Hematopoietic multipotent progenitor cell treated with erythropoietin and hydrocortisone succinate and interleukin-3 and kit ligand, for 8 days (in vitro differentiated cells): Measurements from ENCODE around the gene SAFB2.

Experiments used
- DNase-seq: peaks from one replicate; pipeline ENCODE4 v3.0.0-alpha.2; 2015

Gene SAFB2

DNA sequence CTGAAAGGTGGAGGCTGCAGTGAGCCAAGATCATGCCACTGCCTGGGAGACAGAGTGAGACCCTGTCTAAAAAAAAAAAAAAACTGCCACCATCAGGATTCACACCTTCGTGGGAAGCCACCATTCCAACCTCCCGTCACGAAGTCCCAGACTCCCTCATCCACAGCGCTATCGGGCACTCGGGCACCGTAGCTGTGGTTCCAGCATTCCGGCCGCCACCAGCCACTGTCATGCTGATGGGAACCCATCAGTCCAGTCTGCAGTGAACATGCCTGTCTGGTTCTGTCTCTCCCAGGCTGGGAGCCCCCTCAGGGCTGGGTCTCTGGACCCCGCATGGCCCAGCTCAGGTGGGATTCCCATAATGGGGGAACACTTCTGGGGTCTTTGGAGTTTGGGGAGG is 82.4 kb downstream of the SAFB2 start:
- no peak for DNase-seq

- no peak for DNase-seq
Measured at GRCh38 chr19:5537870-5538269, 84.7 kb downstream of the SAFB2 start.
